Tibial nerve (tissue), 4 donors: Measurements from ENCODE around the gene SFTPA1.

Experiments used
- CTCF ChIP-seq, 5 experiments: fragments of 200-600 bp in 3 of 5; fragments of 450-650 bp in 2 of 5; sonication (generic) in 3 of 5; IDR thresholded peaks; one replicate each; pipeline ENCODE4 v1.5.1; 2016 to 2019; ENCODE audit warnings: antibody characterized with exemption in 5 of 5, mild to moderate bottlenecking in 3 of 5, moderate library complexity in 2 of 5
- EP300 ChIP-seq, 2 donors: sonication (generic); formaldehyde crosslinking; IDR thresholded peaks; one replicate each; pipeline ENCODE4 v1.6.1; 2017; ENCODE audit warnings: antibody characterized with exemption in 2 of 2, mild to moderate bottlenecking in 1 of 2
- POLR2A ChIP-seq, 2 donors: fragments of 450-650 bp; IDR thresholded peaks; one replicate each; pipeline ENCODE4 v1.6.1; 2017; ENCODE audit warnings: antibody characterized with exemption in 2 of 2, mild to moderate bottlenecking in 2 of 2, moderate library complexity in 2 of 2

GRCh38 chr10:79601939-79602338 lies 8.8 kb upstream of the SFTPA1 start:
- TF ChIP-seq EP300 (IDR thresholded peaks at IDR 0.05) (no peak), POLR2A (IDR thresholded peaks at IDR 0.05) (no peak), CTCF (IDR thresholded peaks at IDR 0.05) (no peak)
